CD4-positive, alpha-beta memory T cell (primary cell): ENCODE measurements around the gene TEF. TPM values are rescaled to one million over a fixed set of nuclear protein-coding genes. Genes with fewer than 3 reads are reported as not detected.
A peak's percentile ranks its signal among the peaks of the same experiment; 100 is the strongest.

Source experiments
- CTCF ChIA-PET: fragments of 350-600 bp; sonication (Branson Sonifier 250); formaldehyde crosslinking; loops from one replicate; lab custom pipeline; 2021; ENCODE audit warnings: inconsistent platforms; ENCODE audit not compliant: partially characterized antibody; lab: Charles Lee
- POLR2A ChIA-PET: fragments of 350-600 bp; sonication (Branson Sonifier 250); formaldehyde crosslinking; loops from one replicate; lab custom pipeline; 2021; ENCODE audit not compliant: partially characterized antibody; lab: Charles Lee
- DNase-seq, 5 donors: peaks; one replicate each; pipeline versions ENCODE4 v3.0.0 to v3.0.0-alpha.2; 2020 to 2022; ENCODE audit warnings: mixed read lengths in 1 of 5
- H3K27ac ChIP-seq: one replicate; pipeline ENCODE4 v1.7.0; 2013; ENCODE audit warnings: low read depth, low read length
- H3K27me3 ChIP-seq: 2 replicates; pipeline ENCODE4 v1.7.0; 2013; ENCODE audit warnings: mild to moderate bottlenecking, low read length, moderate library complexity; ENCODE audit not compliant: insufficient read depth
- H3K36me3 ChIP-seq: 2 replicates; pipeline ENCODE4 v1.7.0; 2013; ENCODE audit warnings: mild to moderate bottlenecking, low read length, moderate library complexity; ENCODE audit not compliant: insufficient read depth
- H3K4me1 ChIP-seq: 2 replicates; pipeline ENCODE4 v1.7.0; 2013; ENCODE audit warnings: mild to moderate bottlenecking, low read length, moderate library complexity; ENCODE audit not compliant: insufficient read depth
- H3K4me3 ChIP-seq, 2 donors: one replicate each; pipeline ENCODE4 v1.7.0; 2013; ENCODE audit warnings: low read length in 2 of 2, mild to moderate bottlenecking in 1 of 2
- H3K9me3 ChIP-seq, 2 donors: one replicate each; pipeline ENCODE4 v1.7.0; 2013; ENCODE audit warnings: low read length in 2 of 2, control low read depth in 1 of 2; ENCODE audit not compliant: control insufficient read depth in 1 of 2
- H3K27ac Mint-ChIP-seq, 7 donors: one replicate each; pipeline ENCODE4 v1.8.0; 2020 to 2021; ENCODE audit warnings: mixed read lengths in 7 of 7, mild to moderate bottlenecking in 6 of 7, inconsistent platforms in 3 of 7, moderate library complexity in 3 of 7
- H3K27me3 Mint-ChIP-seq, 2 donors: one replicate each; pipeline ENCODE4 v1.8.0; 2020 to 2021; ENCODE audit warnings: mixed read lengths in 2 of 2
- H3K36me3 Mint-ChIP-seq, 2 donors: one replicate each; pipeline ENCODE4 v1.8.0; 2020 to 2021; ENCODE audit warnings: mixed read lengths in 2 of 2, inconsistent platforms in 1 of 2, mild to moderate bottlenecking in 1 of 2
- H3K4me1 Mint-ChIP-seq, 4 donors: one replicate each; pipeline ENCODE4 v1.8.0; 2020 to 2021; ENCODE audit warnings: mixed read lengths in 4 of 4, mild to moderate bottlenecking in 1 of 4
- H3K4me3 Mint-ChIP-seq, 8 donors: one replicate each; pipeline ENCODE4 v1.8.0; 2020 to 2021; ENCODE audit warnings: mixed read lengths in 8 of 8, mild to moderate bottlenecking in 7 of 8, moderate library complexity in 6 of 8, inconsistent platforms in 3 of 8
- H3K9me3 Mint-ChIP-seq, 8 donors: one replicate each; pipeline ENCODE4 v1.8.0; 2020 to 2021; ENCODE audit warnings: mixed read lengths in 8 of 8, mild to moderate bottlenecking in 5 of 8, inconsistent platforms in 3 of 8, moderate library complexity in 1 of 8
- intact Hi-C: fragments of 100-400 bp; cut with micrococcal nuclease; formaldehyde crosslinking; loops from one replicate; pipeline ENCODE4 v1.15.1; 2023
- polyA plus RNA-seq, 2 donors: library from polyadenylated mRNA; unstranded; fragments of 300-500 nt; fragmentation: Illumina TruSeq; gene quantifications; one replicate each; pipeline ENCODE4 v1.2.3, GENCODE V29; 2021
- total RNA-seq, 2 experiments: library from RNA; stranded (reverse); gene quantifications; one replicate each; pipeline ENCODE4 v1.2.3, GENCODE V29; 2021

TEF gene
- total and polyA plus RNA-seq, 4 experiments from 2014 or later: 4.4 to 8.8 (median 6.5) TPM

GRCh38 chr22:41367680-41368542 lies 13.8 kb upstream of the TEF start:
- Mint-ChIP-seq H3K36me3 (no peaks in the 10 kb centered on the region), H3K4me1 (peaks cover 0 to 9% (median 2%) of the 10 kb centered on the region in 4 donors), H3K4me3 (no peak overlapping the region), H3K27me3 (peaks cover 0 to 2% of the 10 kb centered on the region in 2 donors), H3K9me3 (no peaks in the 10 kb centered on the region), H3K27ac (no peak overlapping the region)
- CTCF ChIA-PET: no interaction called here
- Histone ChIP-seq H3K4me1 (peaks cover 7% of the 10 kb centered on the region), H3K36me3 (no peaks in the 10 kb centered on the region), H3K27me3 (no peaks in the 10 kb centered on the region), H3K9me3 (no peaks in the 10 kb centered on the region), H3K27ac (no peak overlapping the region), H3K4me3 (no peak overlapping the region)
- POLR2A ChIA-PET: no interaction called here
- DNase-seq: no peak
- intact Hi-C loops: no loop called here

DNA sequence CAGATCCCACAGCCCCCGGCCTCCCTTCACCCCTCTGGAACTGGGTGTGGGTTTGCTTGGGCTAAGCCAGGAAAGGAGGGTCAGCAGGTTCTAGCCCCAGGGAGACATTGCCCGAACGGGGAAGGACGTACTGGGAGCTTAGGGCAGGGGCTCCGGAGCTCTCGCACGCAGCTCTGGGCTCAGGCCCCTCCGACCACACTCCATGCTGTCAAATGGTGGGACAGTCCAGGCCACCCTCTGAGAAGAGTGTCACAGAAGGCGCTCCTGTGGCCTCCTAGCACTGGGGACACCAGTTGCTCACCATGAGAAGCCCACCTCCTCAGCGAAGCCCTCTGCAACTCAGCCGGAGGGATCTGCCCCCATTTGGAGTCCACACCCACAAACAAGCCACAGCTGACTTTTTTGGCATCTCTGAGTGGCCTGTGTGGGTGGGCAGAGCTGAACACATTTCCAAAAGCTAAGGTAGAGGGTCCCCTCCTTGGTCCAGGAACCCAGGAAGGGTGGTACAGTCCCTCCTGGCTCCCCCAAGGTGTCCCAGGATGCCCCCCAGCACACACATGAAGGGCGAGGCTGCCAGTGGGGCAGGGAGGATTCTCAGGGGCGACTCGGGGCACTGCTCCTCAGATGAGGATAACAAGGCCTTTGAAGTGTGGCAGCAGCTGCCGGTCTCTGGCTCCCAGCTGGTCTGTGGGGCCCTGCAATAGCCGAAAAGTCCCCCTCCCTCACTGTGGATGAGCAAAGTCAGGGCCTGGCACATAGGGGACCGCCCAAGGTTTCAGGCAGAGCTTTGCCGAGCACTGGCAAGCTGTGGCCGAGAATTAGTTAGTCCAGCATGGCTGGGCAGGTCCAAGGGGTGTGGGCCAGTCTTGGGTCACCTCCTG lies 13.0 kb upstream of the TEF start:
- Mint-ChIP-seq H3K4me1 (peaks cover 0 to 9% (median 2%) of the 10 kb centered on the region in 4 donors), H3K27ac (no peak overlapping the region), H3K27me3 (peaks cover 0 to 2% of the 10 kb centered on the region in 2 donors), H3K9me3 (no peaks in the 10 kb centered on the region), H3K36me3 (no peaks in the 10 kb centered on the region), H3K4me3 (no peak overlapping the region)
- peaks cover 7% of the 10 kb centered on the region for H3K4me1 ChIP-seq
- no peak overlapping the region for H3K4me3 ChIP-seq
- no peaks in the 10 kb centered on the region for H3K36me3 ChIP-seq
- no peaks in the 10 kb centered on the region for H3K27me3 ChIP-seq
- intact Hi-C loops: no loop called here
- DNase-seq: no peak
- no peak overlapping the region for H3K27ac ChIP-seq
- H3K9me3 ChIP-seq: no peaks in the 10 kb centered on the region
- ChIA-PET CTCF (no interaction called here), POLR2A (no interaction called here)

GRCh38 chr22:41369424-41369745 lies 12.4 kb upstream of the TEF start:
- CTCF ChIA-PET: no interaction called here
- Histone ChIP-seq H3K4me1 (peaks cover 7% of the 10 kb centered on the region), H3K27me3 (no peaks in the 10 kb centered on the region), H3K27ac (no peak overlapping the region), H3K36me3 (no peaks in the 10 kb centered on the region), H3K9me3 (no peaks in the 10 kb centered on the region), H3K4me3 (no peak overlapping the region)
- no peaks in the 10 kb centered on the region for H3K9me3 Mint-ChIP-seq
- no peak for DNase-seq
- intact Hi-C loops: no loop called here
- no peaks in the 10 kb centered on the region for H3K36me3 Mint-ChIP-seq
- POLR2A ChIA-PET: no interaction called here
- peaks cover 0 to 9% (median 2%) of the 10 kb centered on the region in 4 donors for H3K4me1 Mint-ChIP-seq
- no peak overlapping the region for H3K27ac Mint-ChIP-seq
- H3K27me3 Mint-ChIP-seq: peaks cover 0 to 2% of the 10 kb centered on the region in 2 donors
- no peak overlapping the region for H3K4me3 Mint-ChIP-seq

DNA sequence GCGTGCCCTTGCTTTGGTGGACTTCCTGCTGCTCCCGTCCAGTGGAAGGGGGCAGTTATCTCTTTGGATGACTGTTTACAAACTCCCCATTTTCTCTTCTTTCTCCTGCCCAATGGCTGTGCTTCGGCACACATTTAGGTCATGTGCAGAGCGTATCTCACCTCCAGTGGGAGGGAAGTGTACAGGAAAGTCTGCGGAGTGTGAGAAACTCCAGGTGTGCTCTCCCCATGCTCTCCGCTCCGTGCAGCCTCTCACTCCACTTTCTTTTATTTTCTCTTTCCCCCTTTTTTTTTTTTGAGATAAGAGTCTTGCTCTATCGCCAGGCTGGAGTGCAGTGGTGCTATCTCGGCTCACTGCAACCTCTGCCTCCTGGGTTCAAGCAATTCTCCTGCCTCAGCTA lies 11.9 kb upstream of the TEF start:
- H3K9me3 ChIP-seq: no peaks in the 10 kb centered on the region
- Mint-ChIP-seq H3K27me3 (peaks cover 0 to 2% of the 10 kb centered on the region in 2 donors), H3K9me3 (no peaks in the 10 kb centered on the region), H3K4me1 (peaks cover 0 to 10% (median 3%) of the 10 kb centered on the region in 4 donors), H3K4me3 (no peak overlapping the region), H3K27ac (no peak overlapping the region), H3K36me3 (no peaks in the 10 kb centered on the region)
- no peak for DNase-seq
- no peak overlapping the region for H3K4me3 ChIP-seq
- intact Hi-C loops: no loop called here
- no peak overlapping the region for H3K27ac ChIP-seq
- H3K27me3 ChIP-seq: no peaks in the 10 kb centered on the region
- H3K36me3 ChIP-seq: no peaks in the 10 kb centered on the region
- CTCF ChIA-PET: no interaction called here
- peaks cover 7% of the 10 kb centered on the region for H3K4me1 ChIP-seq
- POLR2A ChIA-PET: no interaction called here

- no peak overlapping the region for H3K4me3 ChIP-seq
- Mint-ChIP-seq H3K27ac (peak overlapping the region in 1 of 7 donors; percentile 59), H3K9me3 (no peaks in the 10 kb centered on the region), H3K4me1 (peaks cover 4 to 22% (median 12%) of the 10 kb centered on the region in 4 donors), H3K27me3 (no peaks in the 10 kb centered on the region), H3K36me3 (peaks cover 0 to 5% of the 10 kb centered on the region in 2 donors), H3K4me3 (no peak overlapping the region)
- ChIA-PET CTCF (interaction anchor here (0.6 kb wide), 1 partner anchor 23 kb away, joined by 3 read pairs; no protein-coding TSS in a partner anchor), POLR2A (interaction anchor here (0.6 to 0.7 kb wide), 2 partner anchors 268 to 511 kb away, joined by 3 read pairs; no protein-coding TSS in a partner anchor)
- DNase-seq: no peak
- H3K27ac ChIP-seq: no peak overlapping the region
- no peaks in the 10 kb centered on the region for H3K27me3 ChIP-seq
- H3K4me1 ChIP-seq: peaks cover 11% of the 10 kb centered on the region
- H3K36me3 ChIP-seq: no peaks in the 10 kb centered on the region
- intact Hi-C loops: no loop called here
- no peaks in the 10 kb centered on the region for H3K9me3 ChIP-seq
Measured at GRCh38 chr22:41377846-41378245, 3.9 kb upstream of the TEF start.

DNA sequence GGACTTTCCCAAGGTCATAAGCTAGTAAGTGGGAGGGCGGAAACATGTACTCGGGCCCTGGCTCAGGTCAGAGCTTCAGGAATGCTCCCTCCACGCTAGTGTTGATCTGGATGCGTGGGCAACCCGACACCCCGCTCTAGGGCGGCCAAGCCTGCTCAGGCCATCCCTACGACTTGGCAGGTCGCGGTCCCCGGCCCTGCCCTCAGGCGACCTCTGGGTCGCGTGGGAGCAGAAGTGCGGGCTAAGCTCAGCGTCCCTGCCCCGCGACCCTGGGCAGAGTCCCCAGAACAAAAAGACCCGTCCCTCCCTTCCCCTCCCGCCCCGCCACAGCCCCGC lies 781 bp upstream of the TEF start:
- Mint-ChIP-seq H3K9me3 (no peaks in the 10 kb centered on the region), H3K36me3 (peaks cover 0 to 5% of the 10 kb centered on the region in 2 donors), H3K4me1 (peaks cover 12 to 36% (median 22%) of the 10 kb centered on the region in 4 donors), H3K4me3 (peak overlapping the region; percentile 61 to 97 (median 80)), H3K27me3 (no peaks in the 10 kb centered on the region), H3K27ac (peak overlapping the region; percentile 76 to 99 (median 87))
- H3K27me3 ChIP-seq: no peaks in the 10 kb centered on the region
- ChIA-PET CTCF (interaction anchor here (1.0 to 2.4 kb wide), 8 partner anchors 23 to 524 kb away, joined by 3 to 12 read pairs (median 4); partner anchors contain the start of genes POLR3H, RANGAP1 and XPNPEP3), POLR2A (interaction anchor here (0.8 to 3.7 kb wide), 19 partner anchors 17 to 560 kb away, joined by 3 to 45 read pairs (median 8); partner anchors contain the start of genes ACO2, DESI1, PHF5A and PMM1)
- peaks cover 18% of the 10 kb centered on the region for H3K4me1 ChIP-seq
- intact Hi-C loops: loop anchor here (1.0 to 5.0 kb wide), 8 partner anchors 63 to 289 kb away; partner anchors contain the start of genes DESI1, EP300, PHF5A and POLR3H
- peak overlapping the region; percentile 65 to 88 for H3K4me3 ChIP-seq
- H3K9me3 ChIP-seq: no peaks in the 10 kb centered on the region
- H3K36me3 ChIP-seq: no peaks in the 10 kb centered on the region
- peak overlapping the region; percentile 87 for H3K27ac ChIP-seq
- DNase-seq: no peak
